ENCODE results near the gene KCNN3. TPM values are rescaled to one million over a fixed set of nuclear protein-coding genes. Genes with fewer than 3 reads are reported as not detected.

The KCNN3 gene
- total RNA-seq, 4 donors from 2014 or later, result 0.30 to 0.72 (median 0.37) TPM

DNA sequence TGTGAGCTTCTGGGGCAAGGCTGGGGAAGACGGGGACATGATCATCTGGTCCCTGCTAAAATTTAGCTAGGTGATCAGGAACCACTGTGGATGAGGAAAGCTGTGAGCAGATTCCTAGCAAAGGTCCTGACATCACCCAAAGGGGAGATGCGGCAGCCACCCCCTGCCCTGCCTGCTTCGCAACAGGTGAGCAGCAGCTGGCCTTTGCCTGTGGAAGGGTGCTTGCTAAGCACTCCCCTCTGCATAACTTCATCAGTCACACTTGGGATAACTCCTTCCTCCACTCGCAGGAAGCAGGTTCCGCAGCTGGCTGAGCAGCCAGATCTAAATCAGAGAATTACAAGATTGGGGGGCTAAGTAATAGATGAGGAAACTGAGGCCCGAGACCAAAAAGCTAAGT is 51.2 kb downstream of the KCNN3 start:
- Histone ChIP-seq H3K36me3 (no peaks in the 10 kb centered on the region), H3K4me3 (no peak overlapping the region), H3K27ac (no peak overlapping the region), H3K27me3 (no peaks in the 10 kb centered on the region), H3K4me1 (peaks cover 1% of the 10 kb centered on the region), H3K9me3 (no peaks in the 10 kb centered on the region)
- WGBS, result 97% methylated on average over 6 of the region's 6 CpGs
- no peak for DNase-seq (ENCODE audit: low spot score in 2 of 2)
- no peak for TF ChIP-seq EP300 (IDR thresholded peaks at IDR 0.05)
- no peak for TF ChIP-seq POLR2A (IDR thresholded peaks at IDR 0.05)
- TF ChIP-seq, protein P1, sequence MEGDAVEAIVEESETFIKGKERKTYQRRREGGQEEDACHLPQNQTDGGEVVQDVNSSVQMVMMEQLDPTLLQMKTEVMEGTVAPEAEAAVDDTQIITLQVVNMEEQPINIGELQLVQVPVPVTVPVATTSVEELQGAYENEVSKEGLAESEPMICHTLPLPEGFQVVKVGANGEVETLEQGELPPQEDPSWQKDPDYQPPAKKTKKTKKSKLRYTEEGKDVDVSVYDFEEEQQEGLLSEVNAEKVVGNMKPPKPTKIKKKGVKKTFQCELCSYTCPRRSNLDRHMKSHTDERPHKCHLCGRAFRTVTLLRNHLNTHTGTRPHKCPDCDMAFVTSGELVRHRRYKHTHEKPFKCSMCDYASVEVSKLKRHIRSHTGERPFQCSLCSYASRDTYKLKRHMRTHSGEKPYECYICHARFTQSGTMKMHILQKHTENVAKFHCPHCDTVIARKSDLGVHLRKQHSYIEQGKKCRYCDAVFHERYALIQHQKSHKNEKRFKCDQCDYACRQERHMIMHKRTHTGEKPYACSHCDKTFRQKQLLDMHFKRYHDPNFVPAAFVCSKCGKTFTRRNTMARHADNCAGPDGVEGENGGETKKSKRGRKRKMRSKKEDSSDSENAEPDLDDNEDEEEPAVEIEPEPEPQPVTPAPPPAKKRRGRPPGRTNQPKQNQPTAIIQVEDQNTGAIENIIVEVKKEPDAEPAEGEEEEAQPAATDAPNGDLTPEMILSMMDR (IDR thresholded peaks at IDR 0.05), result no peak
- no peak for TF ChIP-seq POLR2AphosphoS5 (IDR thresholded peaks at IDR 0.05)

DNA sequence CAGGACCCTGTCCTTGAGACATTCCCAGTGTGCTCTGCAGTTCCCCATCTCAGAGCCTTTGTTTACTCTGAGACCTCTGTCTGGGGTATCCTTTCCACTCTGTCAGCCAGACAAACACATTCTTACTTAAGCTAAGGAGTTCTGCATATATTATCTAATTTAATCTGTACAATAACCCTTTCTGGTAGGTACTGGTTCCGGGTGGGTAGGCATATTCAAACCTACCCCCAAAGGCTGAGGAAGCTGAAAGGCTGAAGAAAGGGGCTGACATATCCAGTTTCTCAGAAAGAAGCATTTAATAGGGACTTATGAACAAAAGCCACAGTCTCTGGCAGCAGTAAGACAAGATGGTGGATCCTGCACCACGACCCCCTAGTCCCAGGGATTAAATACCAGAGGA is 53.1 kb downstream of the KCNN3 start:
- Histone ChIP-seq H3K4me1 (peaks cover 10% of the 10 kb centered on the region), H3K9me3 (no peaks in the 10 kb centered on the region), H3K27me3 (no peaks in the 10 kb centered on the region), H3K4me3 (no peak overlapping the region), H3K27ac (no peak overlapping the region), H3K36me3 (no peaks in the 10 kb centered on the region)
- WGBS, result 89% methylated on average over 2 of the region's 2 CpGs
- DNase-seq (ENCODE audit: low spot score in 2 of 2), result no peak
- TF ChIP-seq POLR2AphosphoS5 (IDR thresholded peaks at IDR 0.05) (no peak), EP300 (IDR thresholded peaks at IDR 0.05) (no peak), POLR2A (IDR thresholded peaks at IDR 0.05) (no peak)
- TF ChIP-seq, protein P1 (IDR thresholded peaks at IDR 0.05), result no peak

DNA sequence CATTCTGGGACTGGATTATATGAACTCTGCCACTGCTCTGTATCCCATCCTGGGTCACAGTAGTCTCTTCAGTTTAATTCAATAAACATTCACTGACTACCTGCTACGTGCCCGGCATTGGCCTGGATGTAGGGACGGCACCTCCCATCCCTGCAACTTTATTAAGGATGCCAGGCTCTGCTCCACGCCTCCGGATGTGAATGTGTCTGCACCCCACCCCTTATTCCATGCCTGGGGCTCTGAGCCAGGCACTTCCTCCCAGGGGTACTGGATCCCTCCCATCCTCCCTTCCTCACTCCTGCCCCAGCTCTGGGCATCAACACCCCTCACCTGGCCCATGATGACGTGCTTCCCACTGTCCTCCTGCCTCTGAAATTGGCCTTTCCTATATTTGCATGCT is 53.7 kb downstream of the KCNN3 start:
- 24% methylated on average over 6 of the region's 6 CpGs for WGBS
- Histone ChIP-seq H3K27me3 (no peaks in the 10 kb centered on the region), H3K27ac (no peak overlapping the region), H3K4me1 (peaks cover 10% of the 10 kb centered on the region), H3K4me3 (no peak overlapping the region), H3K9me3 (no peaks in the 10 kb centered on the region), H3K36me3 (no peaks in the 10 kb centered on the region)
- no peak for TF ChIP-seq POLR2AphosphoS5 (IDR thresholded peaks at IDR 0.05)
- no peak for DNase-seq (ENCODE audit: low spot score in 2 of 2)

DNA sequence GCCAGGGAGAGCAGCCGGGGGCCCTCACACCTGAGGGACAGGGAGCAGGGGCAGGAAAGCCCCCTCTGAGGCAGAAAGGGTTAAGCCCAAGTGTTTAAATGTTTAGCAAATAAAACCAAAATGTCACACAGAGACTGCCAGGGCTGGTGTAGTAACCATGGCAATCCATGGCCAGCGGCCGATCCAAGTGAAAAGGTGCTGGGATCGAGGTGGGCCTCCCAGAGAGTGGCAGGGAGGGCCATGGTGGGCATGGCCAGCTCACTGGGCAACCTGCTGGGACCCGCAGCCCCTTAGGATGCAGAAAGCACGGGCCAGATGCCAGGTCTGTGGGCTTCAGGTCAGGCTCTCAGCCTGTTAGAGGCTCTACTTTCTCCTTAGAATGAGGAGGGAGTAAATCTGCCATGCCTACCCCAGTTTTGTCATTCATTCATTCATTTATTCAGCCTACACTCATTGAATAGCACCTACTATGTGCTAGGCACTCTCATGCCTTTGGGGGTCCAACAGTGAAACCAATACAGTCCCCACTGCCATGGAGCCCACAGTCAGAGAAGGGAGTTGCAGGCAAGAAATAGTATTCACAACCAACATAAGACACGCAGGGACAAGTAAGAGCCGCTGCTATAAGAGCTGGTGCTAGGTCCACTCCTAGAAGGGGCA is 56.1 kb downstream of the KCNN3 start:
- H3K9me3 ChIP-seq, result no peaks in the 10 kb centered on the region
- no peaks in the 10 kb centered on the region for H3K36me3 ChIP-seq
- H3K4me3 ChIP-seq, result no peak overlapping the region
- TF ChIP-seq POLR2A (IDR thresholded peaks at IDR 0.05) (no peak), POLR2AphosphoS5 (IDR thresholded peaks at IDR 0.05) (no peak)
- TF ChIP-seq, protein P1 (IDR thresholded peaks at IDR 0.05), result no peak
- peaks cover 16% of the 10 kb centered on the region for H3K4me1 ChIP-seq
- DNase-seq (ENCODE audit: low spot score in 2 of 2), result no peak
- 66% methylated on average over 8 of the region's 8 CpGs for WGBS
- H3K27me3 ChIP-seq, result no peaks in the 10 kb centered on the region
- no peak overlapping the region for H3K27ac ChIP-seq

DNA sequence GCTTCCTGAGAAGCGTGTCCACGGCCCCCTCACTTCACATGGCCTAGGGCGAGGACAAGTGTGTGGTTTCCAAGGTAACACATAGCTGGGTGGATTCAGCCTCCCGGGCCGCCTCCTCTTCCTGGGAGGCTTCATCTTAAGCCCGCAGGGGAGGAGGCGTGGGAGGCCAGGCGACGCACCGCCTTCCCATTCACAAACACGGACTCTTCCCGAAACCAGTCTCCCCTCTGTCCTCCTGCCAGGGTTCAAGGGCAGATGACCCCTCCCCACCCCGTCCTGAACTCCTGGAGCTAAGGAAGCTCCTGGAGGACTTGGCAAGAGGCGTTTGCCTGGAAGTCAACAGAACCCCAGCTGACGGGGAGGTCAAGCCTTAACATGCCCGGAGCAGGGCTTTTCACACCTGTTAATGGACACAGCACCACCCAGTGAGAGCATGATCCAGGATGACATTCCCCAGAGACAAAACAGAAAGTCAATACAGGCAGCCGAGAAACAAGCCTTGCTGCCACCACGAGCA is 56.7 kb downstream of the KCNN3 start:
- no peak for TF ChIP-seq POLR2AphosphoS5 (IDR thresholded peaks at IDR 0.05)
- no peak for TF ChIP-seq EP300 (IDR thresholded peaks at IDR 0.05)
- TF ChIP-seq POLR2A (IDR thresholded peaks at IDR 0.05), result no peak
- TF ChIP-seq, protein P1 (IDR thresholded peaks at IDR 0.05), result no peak
- no peaks in the 10 kb centered on the region for H3K36me3 ChIP-seq

More for the DNA sequence above, 56.7 kb downstream of the KCNN3 start:
- H3K27ac ChIP-seq, result no peak overlapping the region
- no peak overlapping the region for H3K4me3 ChIP-seq
- WGBS, result 43% methylated on average over 9 of the region's 18 CpGs
- no peak for DNase-seq (ENCODE audit: low spot score in 2 of 2)
- no peaks in the 10 kb centered on the region for H3K27me3 ChIP-seq
- H3K9me3 ChIP-seq, result no peaks in the 10 kb centered on the region
- peaks cover 16% of the 10 kb centered on the region for H3K4me1 ChIP-seq
